Dermis blood vessel endothelial cell (primary cell): ENCODE data around the gene GET3. TPM values are rescaled to one million over a fixed set of nuclear protein-coding genes. Genes with fewer than 3 reads are reported as not detected.
A peak's percentile ranks its signal among the peaks of the same experiment; 100 is the strongest.
"Not testable (repeated sequence)": the region's sequence is repeated elsewhere in the genome, so short reads cannot be mapped to it uniquely, and the experiment has no call there.

Source experiments
- DNase-seq: peaks from one replicate; pipeline ENCODE4 v3.0.0; 2010
- total RNA-seq: library from RNA; depleted of rRNA; stranded (reverse); fragments of >200 nt; gene quantifications from 2 replicates; pipeline ENCODE4 v1.2.3, GENCODE V29; 2014

The GET3 gene
- total RNA-seq, 1 donor from 2014 or later: 78.6 TPM

- DNase-seq: no peak
These were observed 17.0 kb upstream of the GET3 start for GRCh38 chr19:12720296-12720695.

- peak; percentile 43 for DNase-seq
These were observed 16.2 kb upstream of the GET3 start for GRCh38 chr19:12720851-12721655.

GRCh38 chr19:12721656-12722565 is 15.4 kb upstream of the GET3 start:
- DNase-seq: peak; percentile 77

GRCh38 chr19:12722566-12723380 is 14.5 kb upstream of the GET3 start:
- peak; percentile 100 for DNase-seq

- DNase-seq: peak; percentile 24
These were observed 14.0 kb upstream of the GET3 start for GRCh38 chr19:12723381-12723640.

- DNase-seq: peak; percentile 78
These were observed 13.5 kb upstream of the GET3 start, which contains the start of gene TNPO2 for GRCh38 chr19:12723641-12724426. Gene TNPO2 (minus strand): TSS chr19:12723932. CDS start chr19:12720977, 2,955 bp downstream.

- DNase-seq: not testable (repeated sequence)
These were observed 11.7 kb upstream of the GET3 start for GRCh38 chr19:12725612-12726011.

- no peak for DNase-seq
These were observed 10.3 kb upstream of the GET3 start for GRCh38 chr19:12726988-12727316.

- DNase-seq: no peak
These were observed 9.4 kb upstream of the GET3 start for GRCh38 chr19:12727745-12728433.

GRCh38 chr19:12730064-12730463 is 7.2 kb upstream of the GET3 start:
- no peak for DNase-seq

GRCh38 chr19:12731337-12731736 is 6.0 kb upstream of the GET3 start:
- DNase-seq: no peak

GRCh38 chr19:12733369-12734214 is 3.7 kb upstream of the GET3 start:
- peak; percentile 44 for DNase-seq

GRCh38 chr19:12737835-12738351 is 596 bp downstream of the GET3 start:
- no peak for DNase-seq

GRCh38 chr19:12745166-12745897 is 8.0 kb downstream of the GET3 start:
- DNase-seq: no peak

GRCh38 chr19:12748489-12748888 is 11.2 kb downstream of the GET3 start:
- DNase-seq: no peak

- DNase-seq: peak; percentile 20
These were observed 12.7 kb downstream of the GET3 start for GRCh38 chr19:12749938-12750521.

- no peak for DNase-seq
These were observed 13.6 kb downstream of the GET3 start for GRCh38 chr19:12750851-12751250.

- no peak for DNase-seq
These were observed 14.3 kb downstream of the GET3 start, which contains the start of gene BEST2 for GRCh38 chr19:12751635-12752034. Gene BEST2 (plus strand): TSS chr19:12751791. CDS start chr19:12752593, 802 bp downstream.
